ENCODE measurements around the gene KRTCAP2.

The KRTCAP2 gene

GRCh38 chr1:155133799-155134281 is 39.3 kb downstream of the KRTCAP2 start:
- no peak for DNase-seq (ENCODE audit: low spot score)

GRCh38 chr1:155131856-155132255 is 41.2 kb downstream of the KRTCAP2 start:
- DNase-seq (ENCODE audit: low spot score), result no peak

- DNase-seq (ENCODE audit: low spot score), result no peak
Observed at GRCh38 chr1:155131285-155131684, 41.8 kb downstream of the KRTCAP2 start.

- no peak for DNase-seq (ENCODE audit: low spot score)
Observed at GRCh38 chr1:155130272-155131006, 42.7 kb downstream of the KRTCAP2 start.

- DNase-seq (ENCODE audit: low spot score), result no peak
Observed at GRCh38 chr1:155128755-155129473, 44.2 kb downstream of the KRTCAP2 start.

GRCh38 chr1:155127967-155128754 is 44.9 kb downstream of the KRTCAP2 start:
- DNase-seq (ENCODE audit: low spot score), result no peak

- peak; percentile 31 for DNase-seq (ENCODE audit: low spot score)
Observed at GRCh38 chr1:155127105-155127966, 45.8 kb downstream of the KRTCAP2 start, which contains the start of gene EFNA1. Gene EFNA1 (plus strand): TSS chr1:155127876. CDS start chr1:155127978, 102 bp downstream.

- no peak for DNase-seq (ENCODE audit: low spot score)
Observed at GRCh38 chr1:155126556-155127104, 46.5 kb downstream of the KRTCAP2 start.

GRCh38 chr1:155125946-155126555 is 47.1 kb downstream of the KRTCAP2 start:
- DNase-seq (ENCODE audit: low spot score), result no peak

GRCh38 chr1:155125511-155125945 is 47.6 kb downstream of the KRTCAP2 start:
- DNase-seq (ENCODE audit: low spot score), result no peak

- DNase-seq (ENCODE audit: low spot score), result no peak
Observed at GRCh38 chr1:155124503-155125463, 48.3 kb downstream of the KRTCAP2 start.

GRCh38 chr1:155123801-155124200 is 49.3 kb downstream of the KRTCAP2 start:
- DNase-seq (ENCODE audit: low spot score), result no peak

GRCh38 chr1:155122308-155122707 is 50.8 kb downstream of the KRTCAP2 start:
- no peak for DNase-seq (ENCODE audit: low spot score)

- DNase-seq (ENCODE audit: low spot score), result no peak
Observed at GRCh38 chr1:155121249-155121648, 51.9 kb downstream of the KRTCAP2 start.

GRCh38 chr1:155120253-155120652 is 52.9 kb downstream of the KRTCAP2 start:
- no peak for DNase-seq (ENCODE audit: low spot score)
